ENCODE measurements around the gene CCDC178.

The CCDC178 gene

GRCh38 chr18:33034212-33034611, 406.3 kb downstream of the CCDC178 start:
- no peak for TF ChIP-seq SIN3A (IDR thresholded peaks at IDR 0.05; ENCODE audit: borderline replicate concordance, insufficient read depth, low read length)
- no peak for TF ChIP-seq REST (IDR thresholded peaks at IDR 0.05; ENCODE audit: insufficient read depth in 1 of 2, low read depth in 2 of 2, low read length in 2 of 2)
- TF ChIP-seq FOXP2 (optimal IDR thresholded peaks at IDR 0.05; ENCODE audit: borderline replicate concordance, extremely low read depth, extremely low read length, insufficient read depth): no peak
- TF ChIP-seq TAF1 (IDR thresholded peaks at IDR 0.05; ENCODE audit: borderline replicate concordance, insufficient read depth, low read length): no peak
- no peak for TF ChIP-seq POLR2AphosphoS5 (IDR thresholded peaks at IDR 0.05; ENCODE audit: low read depth, low read length)

GRCh38 chr18:33022370-33022769, 418.2 kb downstream of the CCDC178 start:
- TF ChIP-seq SIN3A (IDR thresholded peaks at IDR 0.05; ENCODE audit: borderline replicate concordance, insufficient read depth, low read length): no peak
- no peak for TF ChIP-seq TAF1 (IDR thresholded peaks at IDR 0.05; ENCODE audit: borderline replicate concordance, insufficient read depth, low read length)
- no peak for TF ChIP-seq FOXP2 (optimal IDR thresholded peaks at IDR 0.05; ENCODE audit: borderline replicate concordance, extremely low read depth, extremely low read length, insufficient read depth)

GRCh38 chr18:33020877-33021276, 419.6 kb downstream of the CCDC178 start:
- TF ChIP-seq TAF1 (IDR thresholded peaks at IDR 0.05; ENCODE audit: borderline replicate concordance, insufficient read depth, low read length) (no peak), POLR2AphosphoS5 (IDR thresholded peaks at IDR 0.05; ENCODE audit: low read depth, low read length) (no peak), FOXP2 (optimal IDR thresholded peaks at IDR 0.05; ENCODE audit: borderline replicate concordance, extremely low read depth, extremely low read length, insufficient read depth) (no peak), SIN3A (IDR thresholded peaks at IDR 0.05; ENCODE audit: borderline replicate concordance, insufficient read depth, low read length) (no peak), REST (IDR thresholded peaks at IDR 0.05; ENCODE audit: insufficient read depth in 1 of 2, low read depth in 2 of 2, low read length in 2 of 2) (no peak)

GRCh38 chr18:33014060-33014796, 426.3 kb downstream of the CCDC178 start:
- no peak for TF ChIP-seq FOXP2 (optimal IDR thresholded peaks at IDR 0.05; ENCODE audit: borderline replicate concordance, extremely low read depth, extremely low read length, insufficient read depth)
- no peak for TF ChIP-seq REST (IDR thresholded peaks at IDR 0.05; ENCODE audit: insufficient read depth in 1 of 2, low read depth in 2 of 2, low read length in 2 of 2)
- TF ChIP-seq POLR2AphosphoS5 (IDR thresholded peaks at IDR 0.05; ENCODE audit: low read depth, low read length): no peak
- TF ChIP-seq SIN3A (IDR thresholded peaks at IDR 0.05; ENCODE audit: borderline replicate concordance, insufficient read depth, low read length): no peak
- no peak for TF ChIP-seq TAF1 (IDR thresholded peaks at IDR 0.05; ENCODE audit: borderline replicate concordance, insufficient read depth, low read length)

GRCh38 chr18:33010149-33010548, 430.4 kb downstream of the CCDC178 start:
- TF ChIP-seq FOXP2 (optimal IDR thresholded peaks at IDR 0.05; ENCODE audit: borderline replicate concordance, extremely low read depth, extremely low read length, insufficient read depth) (no peak), SIN3A (IDR thresholded peaks at IDR 0.05; ENCODE audit: borderline replicate concordance, insufficient read depth, low read length) (no peak)

GRCh38 chr18:32998921-32999320, 441.6 kb downstream of the CCDC178 start:
- TF ChIP-seq TAF1 (IDR thresholded peaks at IDR 0.05; ENCODE audit: borderline replicate concordance, insufficient read depth, low read length): no peak
- no peak for TF ChIP-seq POLR2AphosphoS5 (IDR thresholded peaks at IDR 0.05; ENCODE audit: low read depth, low read length)
- no peak for TF ChIP-seq REST (IDR thresholded peaks at IDR 0.05; ENCODE audit: insufficient read depth in 1 of 2, low read depth in 2 of 2, low read length in 2 of 2)
- no peak for TF ChIP-seq SIN3A (IDR thresholded peaks at IDR 0.05; ENCODE audit: borderline replicate concordance, insufficient read depth, low read length)
- no peak for TF ChIP-seq FOXP2 (optimal IDR thresholded peaks at IDR 0.05; ENCODE audit: borderline replicate concordance, extremely low read depth, extremely low read length, insufficient read depth)
